HepG2 (cell line): Measurements from ENCODE around the gene DCTN4. TPM values are rescaled to one million over a fixed set of nuclear protein-coding genes. Genes with fewer than 3 reads are reported as not detected.

ENCODE experiments used
- ATAC-seq: fragments of 200-7000 bp; cut with Tn5 transposase; 3 replicates; pipeline ENCODE4 v1.9.1; 2020; ENCODE audit warnings: mild to moderate bottlenecking, moderate library complexity
- BruUV-seq: library from RNA; stranded (reverse); fragments of 400-500 nt; replicated peaks from 2 replicates; lab custom pipeline; 2021; lab: Mats Ljungman, UMichigan
- CTCF ChIA-PET: fragments of 300-600 bp; formaldehyde crosslinking; extraction: SDS; loops from one replicate; lab custom pipeline; 2021; ENCODE audit warnings: low total read pairs, inconsistent platforms, low intra/inter-chr PET ratio; lab: Yijun Ruan, JAX
- POLR2A ChIA-PET: fragments of 350-600 bp; sonication (Branson Sonifier 250); formaldehyde crosslinking; loops from one replicate; lab custom pipeline; 2020; ENCODE audit warnings: antibody characterized with exemption, inconsistent platforms; lab: Yijun Ruan, JAX
- DNase-seq: peaks from one replicate; pipeline ENCODE4 v3.0.0-alpha.2; 2015; ENCODE audit warnings: low spot score
- FAIRE-seq: peaks from 3 replicates; lab custom pipeline; 2011; peaks lifted over from hg19 to GRCh38; lab: Jason Lieb, UNC
- H2AFZ ChIP-seq: one replicate; pipeline ENCODE4 v1.6.1; 2011; ENCODE audit warnings: low read length, inconsistent platforms
- H3K27ac ChIP-seq: fragments of 300-600 bp; 3 replicates; pipeline ENCODE4 v1.8.0; 2011; ENCODE audit warnings: mixed run types, mild to moderate bottlenecking, mixed read lengths, low read length, inconsistent platforms; ENCODE audit not compliant: insufficient read depth; ENCODE audit errors: extremely low read length
- H3K27me3 ChIP-seq, 2 experiments: fragments of 200-600 bp in 1 of 2; 2 replicates in 1 of 2; 3 replicates in 1 of 2; pipeline versions ENCODE4 v1.6.0 to v1.8.0; 2011; ENCODE audit warnings: low read length in 2 of 2, mild to moderate bottlenecking in 2 of 2, moderate library complexity in 2 of 2, inconsistent platforms in 1 of 2; ENCODE audit not compliant: insufficient read depth in 2 of 2, control insufficient read depth in 1 of 2
- H3K36me3 ChIP-seq, 2 experiments: fragments of 200-600 bp in 1 of 2; replicated peaks in 1 of 2; 2 replicates in 1 of 2; 3 replicates in 1 of 2; pipeline versions ENCODE4 v1.5.1 to v1.8.0; 2011; ENCODE audit warnings: low read length in 2 of 2, inconsistent platforms in 1 of 2; ENCODE audit not compliant: insufficient read depth in 2 of 2, control insufficient read depth in 1 of 2
- H3K4me1 ChIP-seq: 2 replicates; pipeline ENCODE4 v1.5.1; 2012; ENCODE audit warnings: low read length, inconsistent platforms; ENCODE audit not compliant: insufficient read depth
- H3K4me2 ChIP-seq: 2 replicates; pipeline ENCODE4 v1.6.0; 2011; ENCODE audit warnings: low read depth, low read length, inconsistent platforms
- H3K4me3 ChIP-seq, 3 experiments: fragments of 200-600 bp in 1 of 3; sonication (generic), shearing (Covaris generic) in 1 of 3; replicated peaks in 1 of 3; 2 replicates each; pipeline ENCODE4 v1.5.1; 2011 to 2016; ENCODE audit warnings: low read length in 3 of 3, inconsistent platforms in 2 of 3, low read depth in 2 of 3, mild to moderate bottlenecking in 2 of 3, control low read depth in 1 of 3, mixed read lengths in 1 of 3; ENCODE audit not compliant: insufficient read depth in 1 of 3
- H3K79me2 ChIP-seq: one replicate; pipeline ENCODE4 v1.6.1; 2011; ENCODE audit warnings: low read length, inconsistent platforms; ENCODE audit not compliant: insufficient read depth
- H3K9ac ChIP-seq: 2 replicates; pipeline ENCODE4 v1.6.0; 2011; ENCODE audit warnings: mild to moderate bottlenecking, low read depth, low read length, inconsistent platforms; ENCODE audit not compliant: insufficient read depth
- H3K9me3 ChIP-seq: 2 replicates; pipeline ENCODE4 v1.5.1; 2012; ENCODE audit warnings: mild to moderate bottlenecking, low read length
- H4K20me1 ChIP-seq: 2 replicates; pipeline ENCODE4 v1.6.0; 2011; ENCODE audit warnings: inconsistent platforms, mild to moderate bottlenecking, low read length, moderate library complexity; ENCODE audit not compliant: insufficient read depth
- ARID2 ChIP-seq: sonication (generic); formaldehyde crosslinking; IDR thresholded peaks from 2 replicates; pipeline ENCODE4 v1.8.1; 2022; ENCODE audit warnings: mild to moderate bottlenecking, missing genetic modification reagents, borderline replicate concordance
- BCL6 ChIP-seq: IDR thresholded peaks from 2 replicates; pipeline ENCODE4 v1.6.1; 2016; ENCODE audit warnings: missing genetic modification reagents, missing compliant biosample characterization
- CEBPG ChIP-seq: IDR thresholded peaks from 2 replicates; pipeline ENCODE4 v1.6.1; 2016
- IRF2 ChIP-seq: IDR thresholded peaks from 2 replicates; pipeline ENCODE4 v1.6.1; 2018; ENCODE audit warnings: missing genetic modification reagents, missing compliant biosample characterization
- ISX ChIP-seq: sonication (generic); formaldehyde crosslinking; conservative IDR thresholded peaks from 2 replicates; pipeline ENCODE4 v1.5.0; 2020; ENCODE audit warnings: missing genetic modification reagents
- KAT2B ChIP-seq: fragments of 150-350 bp; IDR thresholded peaks from 2 replicates; pipeline ENCODE4 v1.6.1; 2014; ENCODE audit warnings: low read depth, low read length, borderline replicate concordance
- KDM4B ChIP-seq: sonication (generic); formaldehyde crosslinking; IDR thresholded peaks from 2 replicates; pipeline ENCODE4 v1.4.0; 2020; ENCODE audit warnings: missing genetic modification reagents
- KLF12 ChIP-seq: sonication (generic); formaldehyde crosslinking; IDR thresholded peaks from 2 replicates; pipeline ENCODE4 v1.4.0; 2020; ENCODE audit warnings: missing genetic modification reagents, borderline replicate concordance
- NCOA1 ChIP-seq: sonication (generic); formaldehyde crosslinking; IDR thresholded peaks from 2 replicates; pipeline ENCODE4 v1.9.0; 2021; ENCODE audit warnings: missing genetic modification reagents
- RBFOX2 ChIP-seq: fragments of 200-400 bp; formaldehyde crosslinking; IDR thresholded peaks from 2 replicates; pipeline ENCODE4 v1.6.1; 2017; ENCODE audit warnings: low read depth, mild to moderate bottlenecking, low read length
- SMARCE1 ChIP-seq: fragments of 450-650 bp; IDR thresholded peaks from 2 replicates; pipeline ENCODE4 v1.6.1; 2017; ENCODE audit warnings: borderline replicate concordance
- SOX13 ChIP-seq, 3 experiments: fragments of 450-650 bp in 1 of 3; sonication (generic) in 1 of 3; formaldehyde crosslinking in 1 of 3; IDR thresholded peaks in 2 of 3; conservative IDR thresholded peaks in 1 of 3; 2 replicates each; pipeline versions ENCODE4 v1.5.0 to v1.6.1; 2016 to 2020; ENCODE audit warnings: antibody characterized with exemption in 1 of 3, mild to moderate bottlenecking in 1 of 3, missing compliant biosample characterization in 1 of 3, missing genetic modification reagents in 1 of 3, moderate library complexity in 1 of 3
- SP4 ChIP-seq: sonication (generic); formaldehyde crosslinking; IDR thresholded peaks from 2 replicates; pipeline ENCODE4 v1.8.1; 2023; ENCODE audit warnings: mild to moderate bottlenecking, missing genetic modification reagents
- SRSF1 ChIP-seq: fragments of 200-400 bp; formaldehyde crosslinking; optimal IDR thresholded peaks from 2 replicates; pipeline ENCODE3; 2017; ENCODE audit warnings: mild to moderate bottlenecking, low read depth, low read length, moderate library complexity
- TCF7L2 ChIP-seq: IDR thresholded peaks from 2 replicates; pipeline ENCODE4 v1.6.1; 2011; ENCODE audit warnings: mild to moderate bottlenecking, low read depth, low read length, moderate library complexity
- U2AF2 ChIP-seq: fragments of 200-400 bp; formaldehyde crosslinking; IDR thresholded peaks from 2 replicates; pipeline ENCODE4 v1.6.1; 2017; ENCODE audit warnings: low read depth, mild to moderate bottlenecking, low read length
- ZBTB7B ChIP-seq: sonication (generic); formaldehyde crosslinking; IDR thresholded peaks from 2 replicates; pipeline ENCODE4 v1.4.0; 2020; ENCODE audit warnings: missing genetic modification reagents
- ZNF549 ChIP-seq: sonication (generic); formaldehyde crosslinking; IDR thresholded peaks from 2 replicates; pipeline ENCODE4 v1.5.0; 2020; ENCODE audit warnings: missing genetic modification reagents
- ZNF619 ChIP-seq: sonication (generic); formaldehyde crosslinking; IDR thresholded peaks from 2 replicates; pipeline ENCODE4 v1.4.0; 2020; ENCODE audit warnings: mild to moderate bottlenecking, missing genetic modification reagents
- ZNF674 ChIP-seq: sonication (generic); formaldehyde crosslinking; IDR thresholded peaks from 2 replicates; pipeline ENCODE4 v1.5.0; 2020; ENCODE audit warnings: low read depth, mild to moderate bottlenecking, missing genetic modification reagents
- ZNF703 ChIP-seq: sonication (generic); formaldehyde crosslinking; IDR thresholded peaks from 2 replicates; pipeline ENCODE4 v1.5.1; 2020; ENCODE audit warnings: missing genetic modification reagents, mild to moderate bottlenecking, moderate library complexity, borderline replicate concordance
- ZNF776 ChIP-seq: sonication (generic); formaldehyde crosslinking; IDR thresholded peaks from 2 replicates; pipeline ENCODE4 v1.4.0; 2020; ENCODE audit warnings: mild to moderate bottlenecking, missing genetic modification reagents
- WGBS: methylation state at CpG from one replicate; pipeline ENCODE4 v1.1.6; 2017; ENCODE audit warnings: low lambda C conversion rate; 5-methylcytosine and 5-hydroxymethylcytosine counted together
- in situ Hi-C: cut with HindIII; loops from 2 replicates; pipeline ENCODE4 v1.10.0; 2017; ENCODE audit warnings: low pct_unique_long_range_greater_than_20kb; ENCODE audit not compliant: extremely low pct_ligation_motif_present
- intact Hi-C: fragments of 100-400 bp; cut with micrococcal nuclease; formaldehyde crosslinking; loops from one replicate; pipeline ENCODE4 v1.10.0; 2022; ENCODE audit not compliant: unreplicated experiment
- polyA plus RNA-seq, 8 experiments: library from polyadenylated mRNA; depleted of rRNA in 3 of 8; stranded (reverse) in 7 of 8; unstranded in 1 of 8; fragments of >200 nt; fragmentation: Illumina TruSeq in 4 of 8; extraction: Trizol in 4 of 8; gene quantifications; 2 replicates each; pipeline versions ENCODE4 v1.2.1 to v1.2.3, GENCODE V29; 2011 to 2016; ENCODE audit warnings: low read depth in 4 of 8, missing spikeins in 1 of 8, mixed read lengths in 1 of 8; ENCODE audit not compliant: insufficient read depth in 1 of 8
- total RNA-seq, 5 experiments: library from RNA; depleted of rRNA; stranded (reverse); fragments of >200 nt; fragmentation: Illumina TruSeq; extraction: Trizol; gene quantifications; 2 replicates each; pipeline ENCODE4 v1.2.3, GENCODE V29; 2016; ENCODE audit warnings: low read depth in 1 of 5

The DCTN4 gene
- total and polyA plus RNA-seq, 2 of the 13 experiments (the other 11 are each of a cell fraction or from before 2014, with no cell fraction given): 24.1 to 26.9 TPM

DNA sequence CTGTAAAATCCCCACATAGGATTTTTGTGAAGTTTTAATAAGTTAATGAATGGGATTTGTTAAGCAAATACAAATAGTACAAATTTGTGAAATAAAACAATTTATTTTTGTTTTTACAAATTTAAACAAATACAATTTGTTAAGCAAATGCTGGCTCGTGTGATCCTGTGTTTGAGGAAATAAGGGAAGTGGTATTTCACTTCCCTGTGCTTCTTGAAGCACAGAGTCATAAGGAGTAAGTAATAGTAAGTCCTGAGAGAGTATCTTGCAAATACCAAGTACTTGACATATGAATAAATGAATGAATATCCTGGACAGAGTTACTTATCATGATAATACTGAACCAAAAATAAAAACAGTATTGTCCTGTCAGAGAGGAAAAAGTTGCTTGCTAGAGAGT, 28.8 kb upstream of the DCTN4 start:
- peaks cover 93% of the 10 kb centered on the region for H3K79me2 ChIP-seq
- H3K27me3 ChIP-seq: no peaks in the 10 kb centered on the region
- H3K27ac ChIP-seq: no peak overlapping the region
- no TSS peak for BruUV-seq
- WGBS: 90% methylated on average over 1 of the region's 1 CpG
- no peak overlapping the region for H3K4me3 ChIP-seq
- H3K36me3 ChIP-seq: peaks cover 4 to 6% of the 10 kb centered on the region in 2 experiments; a peak in 4 of 5 replicates
- no peak overlapping the region for H3K9ac ChIP-seq
- ATAC-seq (no peak), FAIRE-seq (no peak), DNase-seq (no peak)
- intact Hi-C loops (no loop called here), in situ Hi-C loops (no loop called here)
- no peaks in the 10 kb centered on the region for H3K9me3 ChIP-seq
- TF ChIP-seq ZNF674 (CRISPR knock-in tag) (no peak), TCF7L2 (no peak), BCL6 (CRISPR knock-in tag) (no peak), SRSF1 (no peak)
- peaks cover 13% of the 10 kb centered on the region for H4K20me1 ChIP-seq
- no peak overlapping the region for H2AFZ ChIP-seq
- ChIA-PET CTCF (no interaction called here), POLR2A (interaction anchor here (1.3 to 1.5 kb wide), 2 partner anchors 9 to 29 kb away, joined by 5 to 6 read pairs; partner anchors contain the start of genes DCTN4 and SMIM3)
- no peak overlapping the region for H3K4me2 ChIP-seq
- peaks cover 68% of the 10 kb centered on the region for H3K4me1 ChIP-seq

DNA sequence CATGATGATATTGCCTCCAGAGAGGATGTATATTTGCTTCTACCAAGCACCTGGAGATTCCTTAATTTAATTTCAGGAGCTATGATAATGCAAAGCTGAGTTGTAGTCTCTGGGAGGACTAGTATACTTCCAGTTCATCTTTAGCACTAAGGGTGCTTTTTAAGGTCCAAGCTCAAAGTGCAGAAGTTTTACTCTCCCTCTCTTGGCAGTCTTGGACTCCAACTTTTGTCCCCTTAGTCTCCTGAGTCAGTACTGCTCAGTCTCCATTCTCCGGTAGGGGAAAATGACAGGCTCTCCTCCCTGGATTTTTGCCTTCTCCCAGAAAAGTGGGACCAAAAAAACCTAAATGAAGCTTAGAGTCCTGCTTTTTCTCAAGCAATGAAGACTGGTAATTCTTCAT, 28.1 kb upstream of the DCTN4 start:
- in situ Hi-C loops: no loop called here
- no peak overlapping the region for H2AFZ ChIP-seq
- H3K9ac ChIP-seq: no peak overlapping the region
- TF ChIP-seq ZNF703 (CRISPR knock-in tag) (no peak), ISX (CRISPR knock-in tag) (no peak), KAT2B (no peak), CEBPG (CRISPR knock-in tag) (no peak), NCOA1 (CRISPR knock-in tag) (no peak), IRF2 (CRISPR knock-in tag) (no peak), RBFOX2 (no peak), KDM4B (CRISPR knock-in tag) (no peak), KLF12 (CRISPR knock-in tag) (no peak), U2AF2 (no peak), ZNF776 (CRISPR knock-in tag) (no peak), SMARCE1 (no peak), ARID2 (CRISPR knock-in tag) (no peak), ZNF549 (no peak), ZBTB7B (CRISPR knock-in tag) (no peak), ZNF619 (CRISPR knock-in tag) (no peak), SP4 (CRISPR knock-in tag) (no peak), SOX13 (IDR thresholded peaks at IDR 0.05) (no peak), SOX13 (CRISPR knock-in tag; conservative IDR thresholded peaks at IDR 0.05 in 1 of 2, IDR thresholded peaks at IDR 0.05 in 1 of 2) (no peak)
- H3K4me2 ChIP-seq: 0 out of 2 replicates have a peak overlapping the region, but pooled peaks have one; percentile 14
- no peak for ATAC-seq
- no peak for DNase-seq
- no peak for FAIRE-seq
- peaks cover 90% of the 10 kb centered on the region for H3K79me2 ChIP-seq
- POLR2A ChIA-PET: interaction anchor here (1.3 to 1.5 kb wide), 2 partner anchors 8 to 28 kb away, joined by 5 to 6 read pairs; partner anchors contain the start of genes DCTN4 and SMIM3
- peaks cover 10% of the 10 kb centered on the region for H4K20me1 ChIP-seq
- CTCF ChIA-PET: no interaction called here
- H3K27ac ChIP-seq: no peak overlapping the region
- H3K27me3 ChIP-seq: no peaks in the 10 kb centered on the region
- peaks cover 74% of the 10 kb centered on the region for H3K4me1 ChIP-seq
- 100% methylated on average over 1 of the region's 1 CpG for WGBS
- no peaks in the 10 kb centered on the region for H3K9me3 ChIP-seq
- no peak overlapping the region for H3K4me3 ChIP-seq
- no TSS peak for BruUV-seq
- H3K36me3 ChIP-seq: peaks cover 4 to 6% of the 10 kb centered on the region in 2 experiments; a peak in 4 of 5 replicates
- intact Hi-C loops: no loop called here
